Smooth muscle cell of the brain vasculature (primary cell): ENCODE data around the gene CCR7.
A peak's percentile ranks its signal among the peaks of the same experiment; 100 is the strongest.

ENCODE experiments used
- DNase-seq: peaks from one replicate; pipeline ENCODE4 v3.0.0-alpha.2; 2012; ENCODE audit warnings: low read depth, low spot score

CCR7 gene

GRCh38 chr17:40516581-40517285 lies 48.5 kb downstream of the CCR7 start:
- DNase-seq: no peak

- no peak for DNase-seq
These were observed 49.7 kb downstream of the CCR7 start for GRCh38 chr17:40515491-40516041.

- no peak for DNase-seq
These were observed 50.3 kb downstream of the CCR7 start for GRCh38 chr17:40515011-40515410.

GRCh38 chr17:40514013-40514875 lies 51.0 kb downstream of the CCR7 start:
- no peak for DNase-seq

- no peak for DNase-seq
These were observed 53.5 kb downstream of the CCR7 start for GRCh38 chr17:40511667-40512220.

- DNase-seq: no peak
These were observed 54.1 kb downstream of the CCR7 start for GRCh38 chr17:40511136-40511535.

GRCh38 chr17:40510328-40510648 lies 55.0 kb downstream of the CCR7 start:
- peak; percentile 52 for DNase-seq

GRCh38 chr17:40509626-40510327 lies 55.5 kb downstream of the CCR7 start:
- DNase-seq: no peak

- no peak for DNase-seq
These were observed 58.5 kb downstream of the CCR7 start for GRCh38 chr17:40506786-40507185.
